HepG2 (cell line): Measurements from ENCODE around the gene TEDC2. TPM values are rescaled to one million over a fixed set of nuclear protein-coding genes. Genes with fewer than 3 reads are reported as not detected.

Experiments used
- GABPB1 ChIP-seq: IDR thresholded peaks from 2 replicates; pipeline ENCODE4 v1.6.1; 2016; ENCODE audit warnings: mild to moderate bottlenecking, missing genetic modification reagents, moderate library complexity, missing compliant biosample characterization
- GTF3A ChIP-seq: sonication (generic); formaldehyde crosslinking; conservative IDR thresholded peaks from 2 replicates; pipeline ENCODE4 v1.4.0; 2020; ENCODE audit warnings: mild to moderate bottlenecking, missing genetic modification reagents
- HNF4A ChIP-seq: sonication (generic); formaldehyde crosslinking; IDR thresholded peaks from 2 replicates; pipeline ENCODE4 v1.4.0; 2020; ENCODE audit warnings: missing genetic modification reagents
- IRF2 ChIP-seq: IDR thresholded peaks from 2 replicates; pipeline ENCODE4 v1.6.1; 2018; ENCODE audit warnings: missing genetic modification reagents, missing compliant biosample characterization
- IRX3 ChIP-seq: sonication (generic); formaldehyde crosslinking; IDR thresholded peaks from 2 replicates; pipeline ENCODE4 v1.8.1; 2023; ENCODE audit warnings: mild to moderate bottlenecking, low read depth, missing genetic modification reagents, borderline replicate concordance
- KLF11 ChIP-seq: IDR thresholded peaks from 2 replicates; pipeline ENCODE4 v1.6.1; 2016; ENCODE audit warnings: missing compliant biosample characterization
- NBN ChIP-seq: fragments of 450-650 bp; conservative IDR thresholded peaks from 2 replicates; pipeline ENCODE4 v1.6.1; 2017
- ONECUT2 ChIP-seq: sonication (generic); formaldehyde crosslinking; IDR thresholded peaks from 2 replicates; pipeline ENCODE4 v1.4.0; 2020; ENCODE audit warnings: missing genetic modification reagents
- TBL1XR1 ChIP-seq: fragments of 150-350 bp; IDR thresholded peaks from 2 replicates; pipeline ENCODE4 v1.6.1; 2014; ENCODE audit warnings: borderline replicate concordance, low read length; ENCODE audit not compliant: partially characterized antibody
- TCF7L2 ChIP-seq: IDR thresholded peaks from 2 replicates; pipeline ENCODE4 v1.6.1; 2011; ENCODE audit warnings: mild to moderate bottlenecking, low read depth, low read length, moderate library complexity
- YEATS2 ChIP-seq: sonication (generic); formaldehyde crosslinking; IDR thresholded peaks from 2 replicates; pipeline ENCODE4 v1.4.0; 2020; ENCODE audit warnings: missing genetic modification reagents, borderline replicate concordance
- ZNF282 ChIP-seq: fragments of 450-650 bp; IDR thresholded peaks from 2 replicates; pipeline ENCODE4 v1.6.1; 2018; ENCODE audit not compliant: partially characterized antibody
- polyA plus RNA-seq, 8 experiments: library from polyadenylated mRNA; depleted of rRNA in 3 of 8; stranded (reverse) in 7 of 8; unstranded in 1 of 8; fragments of >200 nt; fragmentation: Illumina TruSeq in 4 of 8; extraction: Trizol in 4 of 8; gene quantifications; 2 replicates each; pipeline versions ENCODE4 v1.2.1 to v1.2.3, GENCODE V29; 2011 to 2016; ENCODE audit warnings: low read depth in 4 of 8, missing spikeins in 1 of 8, mixed read lengths in 1 of 8; ENCODE audit not compliant: insufficient read depth in 1 of 8
- total RNA-seq, 5 experiments: library from RNA; depleted of rRNA; stranded (reverse); fragments of >200 nt; fragmentation: Illumina TruSeq; extraction: Trizol; gene quantifications; 2 replicates each; pipeline ENCODE4 v1.2.3, GENCODE V29; 2016; ENCODE audit warnings: low read depth in 1 of 5
- TF ChIP-seq, protein P1 (sequence below): sonication (generic); formaldehyde crosslinking; IDR thresholded peaks from 2 replicates; pipeline ENCODE4 v1.4.0; 2020; ENCODE audit warnings: missing genetic modification reagents
- TF ChIP-seq, protein P2 (sequence below): sonication (generic); formaldehyde crosslinking; IDR thresholded peaks from 2 replicates; pipeline ENCODE4 v1.4.0; 2020; ENCODE audit warnings: missing genetic modification reagents, borderline replicate concordance
- TF ChIP-seq, protein P3 (sequence below): sonication (generic); formaldehyde crosslinking; IDR thresholded peaks from 2 replicates; pipeline ENCODE4 v1.5.1; 2020; ENCODE audit warnings: mild to moderate bottlenecking, missing genetic modification reagents, moderate library complexity
- TF ChIP-seq, protein P4 (sequence below): sonication (generic); formaldehyde crosslinking; IDR thresholded peaks from 2 replicates; pipeline ENCODE4 v1.8.1; 2023; ENCODE audit warnings: mild to moderate bottlenecking, moderate library complexity, missing genetic modification reagents
- TF ChIP-seq, protein P5 (sequence below): conservative IDR thresholded peaks from 2 replicates; pipeline ENCODE4 v1.6.1; 2018; ENCODE audit warnings: missing genetic modification reagents
- TF ChIP-seq, protein P6 (sequence below): sonication (generic); formaldehyde crosslinking; IDR thresholded peaks from 2 replicates; pipeline ENCODE4 v1.4.0; 2020; ENCODE audit warnings: missing genetic modification reagents

TEDC2 gene
- total and polyA plus RNA-seq, 2 of the 13 experiments (the other 11 are each of a cell fraction or from before 2014, with no cell fraction given), result 6.2 to 24.4 TPM

DNA sequence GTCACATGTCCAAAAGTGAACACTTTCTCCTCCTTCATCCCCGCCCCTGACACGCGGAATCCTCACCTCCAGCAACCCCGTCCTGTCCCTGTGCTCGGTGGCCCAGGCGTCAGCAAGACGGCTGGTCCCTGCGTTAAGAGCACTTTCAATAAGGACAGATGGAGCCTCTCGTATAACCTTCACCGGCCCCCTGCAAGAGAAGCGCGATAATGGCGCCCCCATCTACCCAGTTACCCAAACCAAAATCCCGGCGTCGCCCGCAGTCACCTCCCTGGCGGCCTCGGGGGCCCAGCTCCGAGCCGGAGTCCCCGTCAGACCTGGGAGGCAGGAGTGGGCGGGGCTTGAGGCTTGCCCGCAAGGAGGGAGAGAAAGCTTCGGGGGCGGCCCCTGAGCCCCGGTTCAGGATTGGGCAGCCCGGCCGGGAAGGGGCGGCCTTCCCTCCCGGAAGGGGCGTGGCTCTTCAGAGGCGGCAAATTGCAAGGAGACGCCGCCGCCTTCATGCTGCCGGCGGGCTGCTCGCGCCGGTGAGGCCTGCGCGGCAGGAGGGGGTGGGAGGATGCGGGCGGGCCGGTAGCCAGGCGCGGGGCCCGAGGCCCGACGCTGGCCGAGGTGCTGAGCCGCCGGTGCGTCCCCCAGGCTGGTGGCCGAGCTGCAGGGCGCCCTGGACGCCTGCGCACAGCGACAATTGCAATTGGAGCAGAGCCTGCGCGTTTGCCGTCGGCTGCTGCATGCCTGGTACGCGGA lies at the start of gene TEDC2 (continued):
- TF ChIP-seq, protein P1, sequence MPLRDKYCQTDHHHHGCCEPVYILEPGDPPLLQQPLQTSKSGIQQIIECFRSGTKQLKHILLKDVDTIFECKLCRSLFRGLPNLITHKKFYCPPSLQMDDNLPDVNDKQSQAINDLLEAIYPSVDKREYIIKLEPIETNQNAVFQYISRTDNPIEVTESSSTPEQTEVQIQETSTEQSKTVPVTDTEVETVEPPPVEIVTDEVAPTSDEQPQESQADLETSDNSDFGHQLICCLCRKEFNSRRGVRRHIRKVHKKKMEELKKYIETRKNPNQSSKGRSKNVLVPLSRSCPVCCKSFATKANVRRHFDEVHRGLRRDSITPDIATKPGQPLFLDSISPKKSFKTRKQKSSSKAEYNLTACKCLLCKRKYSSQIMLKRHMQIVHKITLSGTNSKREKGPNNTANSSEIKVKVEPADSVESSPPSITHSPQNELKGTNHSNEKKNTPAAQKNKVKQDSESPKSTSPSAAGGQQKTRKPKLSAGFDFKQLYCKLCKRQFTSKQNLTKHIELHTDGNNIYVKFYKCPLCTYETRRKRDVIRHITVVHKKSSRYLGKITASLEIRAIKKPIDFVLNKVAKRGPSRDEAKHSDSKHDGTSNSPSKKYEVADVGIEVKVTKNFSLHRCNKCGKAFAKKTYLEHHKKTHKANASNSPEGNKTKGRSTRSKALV (CRISPR knock-in tag), result 0 out of 2 replicates have a peak, but pooled peaks have one; percentile 27
- TF ChIP-seq IRX3 (CRISPR knock-in tag), result peak; percentile 55; the same call in 1 of the 2 replicates
- TF ChIP-seq, protein P2, sequence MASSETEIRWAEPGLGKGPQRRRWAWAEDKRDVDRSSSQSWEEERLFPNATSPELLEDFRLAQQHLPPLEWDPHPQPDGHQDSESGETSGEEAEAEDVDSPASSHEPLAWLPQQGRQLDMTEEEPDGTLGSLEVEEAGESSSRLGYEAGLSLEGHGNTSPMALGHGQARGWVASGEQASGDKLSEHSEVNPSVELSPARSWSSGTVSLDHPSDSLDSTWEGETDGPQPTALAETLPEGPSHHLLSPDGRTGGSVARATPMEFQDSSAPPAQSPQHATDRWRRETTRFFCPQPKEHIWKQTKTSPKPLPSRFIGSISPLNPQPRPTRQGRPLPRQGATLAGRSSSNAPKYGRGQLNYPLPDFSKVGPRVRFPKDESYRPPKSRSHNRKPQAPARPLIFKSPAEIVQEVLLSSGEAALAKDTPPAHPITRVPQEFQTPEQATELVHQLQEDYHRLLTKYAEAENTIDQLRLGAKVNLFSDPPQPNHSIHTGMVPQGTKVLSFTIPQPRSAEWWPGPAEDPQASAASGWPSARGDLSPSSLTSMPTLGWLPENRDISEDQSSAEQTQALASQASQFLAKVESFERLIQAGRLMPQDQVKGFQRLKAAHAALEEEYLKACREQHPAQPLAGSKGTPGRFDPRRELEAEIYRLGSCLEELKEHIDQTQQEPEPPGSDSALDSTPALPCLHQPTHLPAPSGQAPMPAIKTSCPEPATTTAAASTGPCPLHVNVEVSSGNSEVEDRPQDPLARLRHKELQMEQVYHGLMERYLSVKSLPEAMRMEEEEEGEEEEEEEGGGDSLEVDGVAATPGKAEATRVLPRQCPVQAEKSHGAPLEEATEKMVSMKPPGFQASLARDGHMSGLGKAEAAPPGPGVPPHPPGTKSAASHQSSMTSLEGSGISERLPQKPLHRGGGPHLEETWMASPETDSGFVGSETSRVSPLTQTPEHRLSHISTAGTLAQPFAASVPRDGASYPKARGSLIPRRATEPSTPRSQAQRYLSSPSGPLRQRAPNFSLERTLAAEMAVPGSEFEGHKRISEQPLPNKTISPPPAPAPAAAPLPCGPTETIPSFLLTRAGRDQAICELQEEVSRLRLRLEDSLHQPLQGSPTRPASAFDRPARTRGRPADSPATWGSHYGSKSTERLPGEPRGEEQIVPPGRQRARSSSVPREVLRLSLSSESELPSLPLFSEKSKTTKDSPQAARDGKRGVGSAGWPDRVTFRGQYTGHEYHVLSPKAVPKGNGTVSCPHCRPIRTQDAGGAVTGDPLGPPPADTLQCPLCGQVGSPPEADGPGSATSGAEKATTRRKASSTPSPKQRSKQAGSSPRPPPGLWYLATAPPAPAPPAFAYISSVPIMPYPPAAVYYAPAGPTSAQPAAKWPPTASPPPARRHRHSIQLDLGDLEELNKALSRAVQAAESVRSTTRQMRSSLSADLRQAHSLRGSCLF (CRISPR knock-in tag), result no peak
- TF ChIP-seq, protein P3, sequence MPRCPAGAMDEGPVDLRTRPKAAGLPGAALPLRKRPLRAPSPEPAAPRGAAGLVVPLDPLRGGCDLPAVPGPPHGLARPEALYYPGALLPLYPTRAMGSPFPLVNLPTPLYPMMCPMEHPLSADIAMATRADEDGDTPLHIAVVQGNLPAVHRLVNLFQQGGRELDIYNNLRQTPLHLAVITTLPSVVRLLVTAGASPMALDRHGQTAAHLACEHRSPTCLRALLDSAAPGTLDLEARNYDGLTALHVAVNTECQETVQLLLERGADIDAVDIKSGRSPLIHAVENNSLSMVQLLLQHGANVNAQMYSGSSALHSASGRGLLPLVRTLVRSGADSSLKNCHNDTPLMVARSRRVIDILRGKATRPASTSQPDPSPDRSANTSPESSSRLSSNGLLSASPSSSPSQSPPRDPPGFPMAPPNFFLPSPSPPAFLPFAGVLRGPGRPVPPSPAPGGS (CRISPR knock-in tag), result no peak
- TF ChIP-seq KLF11 (CRISPR knock-in tag), result no peak
- TF ChIP-seq, protein P4, sequence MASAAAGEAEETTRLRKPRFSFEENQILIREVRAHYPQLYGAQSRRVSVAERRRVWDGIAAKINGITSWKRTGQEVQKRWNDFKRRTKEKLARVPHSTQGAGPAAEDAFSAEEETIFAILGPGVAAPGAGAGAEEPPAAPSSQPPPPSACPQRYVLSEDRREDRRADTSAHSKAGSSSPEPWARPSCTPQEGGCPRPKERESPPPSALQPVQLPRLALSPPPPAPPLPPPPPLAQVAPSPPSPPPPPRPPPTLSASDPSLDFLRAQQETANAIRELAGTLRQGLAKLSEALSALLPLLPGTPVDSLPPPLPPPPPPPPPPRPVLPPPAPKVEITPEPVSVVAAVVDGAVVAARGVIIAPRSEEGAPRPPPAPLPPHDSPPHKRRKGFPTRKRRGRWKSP (CRISPR knock-in tag), result no peak
- no peak for TF ChIP-seq IRF2 (CRISPR knock-in tag)
- no peak for TF ChIP-seq ZNF282
- no peak for TF ChIP-seq ONECUT2
- peak; percentile 91 for TF ChIP-seq GABPB1 (CRISPR knock-in tag)
- TF ChIP-seq GTF3A, result no peak
- no peak for TF ChIP-seq TBL1XR1
- no peak for TF ChIP-seq TCF7L2
- peak; percentile 43; the same call in 1 of the 2 replicates for TF ChIP-seq HNF4A (CRISPR knock-in tag)
- no peak for TF ChIP-seq NBN
- TF ChIP-seq, protein P5, sequence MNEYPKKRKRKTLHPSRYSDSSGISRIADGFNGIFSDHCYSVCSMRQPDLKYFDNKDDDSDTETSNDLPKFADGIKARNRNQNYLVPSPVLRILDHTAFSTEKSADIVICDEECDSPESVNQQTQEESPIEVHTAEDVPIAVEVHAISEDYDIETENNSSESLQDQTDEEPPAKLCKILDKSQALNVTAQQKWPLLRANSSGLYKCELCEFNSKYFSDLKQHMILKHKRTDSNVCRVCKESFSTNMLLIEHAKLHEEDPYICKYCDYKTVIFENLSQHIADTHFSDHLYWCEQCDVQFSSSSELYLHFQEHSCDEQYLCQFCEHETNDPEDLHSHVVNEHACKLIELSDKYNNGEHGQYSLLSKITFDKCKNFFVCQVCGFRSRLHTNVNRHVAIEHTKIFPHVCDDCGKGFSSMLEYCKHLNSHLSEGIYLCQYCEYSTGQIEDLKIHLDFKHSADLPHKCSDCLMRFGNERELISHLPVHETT, result peak; percentile 66; the same call in 1 of the 2 replicates
- TF ChIP-seq, protein P6, sequence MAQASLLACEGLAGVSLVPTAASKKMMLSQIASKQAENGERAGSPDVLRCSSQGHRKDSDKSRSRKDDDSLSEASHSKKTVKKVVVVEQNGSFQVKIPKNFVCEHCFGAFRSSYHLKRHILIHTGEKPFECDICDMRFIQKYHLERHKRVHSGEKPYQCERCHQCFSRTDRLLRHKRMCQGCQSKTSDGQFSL (CRISPR knock-in tag), result no peak
- TF ChIP-seq YEATS2 (CRISPR knock-in tag), result peak; percentile 69; the same call in 1 of the 2 replicates
